Thyroid gland (tissue), 4 donors: Measurements from ENCODE around the gene UCP3.

Experiments used
- CTCF ChIP-seq, 6 experiments: fragments of 200-600 bp in 3 of 6; fragments of 450-650 bp in 3 of 6; sonication (generic) in 3 of 6; IDR thresholded peaks; one replicate each; pipeline ENCODE4 v1.5.1; 2016 to 2019; ENCODE audit warnings: antibody characterized with exemption in 6 of 6, mild to moderate bottlenecking in 2 of 6, inconsistent platforms in 1 of 6, moderate library complexity in 1 of 6
- POLR2A ChIP-seq, 2 donors: fragments of 450-650 bp; IDR thresholded peaks; one replicate each; pipeline ENCODE4 v1.6.1; 2017; ENCODE audit warnings: antibody characterized with exemption in 2 of 2, mild to moderate bottlenecking in 2 of 2, moderate library complexity in 1 of 2

DNA sequence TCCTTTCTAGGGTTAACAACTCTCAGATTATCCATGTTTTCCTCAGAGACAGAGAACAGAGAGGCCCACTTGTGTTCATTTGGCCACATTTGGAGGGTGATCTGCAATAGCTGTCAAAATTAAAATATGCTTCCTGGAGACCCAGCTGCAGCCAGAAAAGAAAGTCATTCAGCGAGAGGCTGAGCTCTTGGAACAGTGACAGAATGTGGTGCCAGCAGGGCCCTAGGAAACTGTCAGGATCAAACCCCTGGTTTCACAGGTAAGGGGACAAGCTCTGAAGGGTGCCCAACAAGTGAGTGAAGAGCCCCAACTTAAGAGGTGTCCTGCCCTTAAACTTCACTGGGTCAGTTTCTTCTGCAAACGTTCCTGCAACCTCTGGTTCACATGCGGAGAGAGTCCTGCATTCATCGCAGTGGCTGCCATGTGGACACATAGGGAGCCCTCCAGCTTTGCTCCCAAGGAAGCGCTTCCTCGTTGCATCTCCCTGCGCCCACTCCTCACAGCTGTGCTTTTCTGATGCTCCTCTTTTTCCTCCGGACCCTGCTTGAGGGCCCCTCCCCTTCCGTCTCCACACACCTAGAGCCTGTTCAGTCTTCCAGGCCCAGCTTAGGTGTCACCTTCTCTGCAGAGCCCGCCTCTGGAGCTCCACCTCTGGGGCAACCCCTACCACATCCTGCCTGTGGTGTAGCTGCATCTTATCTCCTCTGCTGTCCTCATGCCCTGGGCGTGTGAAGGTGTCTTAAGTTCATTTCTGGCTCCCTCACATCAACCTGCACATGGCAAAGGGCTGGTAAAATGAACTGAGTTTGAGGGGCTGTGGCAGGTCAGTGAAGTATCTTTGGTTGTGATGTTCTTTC, 3.9 kb downstream of the UCP3 start:
- no peak for TF ChIP-seq POLR2A (IDR thresholded peaks at IDR 0.05)
- TF ChIP-seq CTCF (IDR thresholded peaks at IDR 0.05), result no peak
